ENCODE results near the gene CDK18. TPM values are rescaled to one million over a fixed set of nuclear protein-coding genes. Genes with fewer than 3 reads are reported as not detected.

CDK18 gene
- total RNA-seq, 1 experiment from 2014 or later = 9.2 TPM

- Histone ChIP-seq H3K4me1 (ENCODE audit: insufficient read depth, low read length, poor library complexity, severe bottlenecking) (no peaks in the 10 kb centered on the region), H3K27me3 (replicated peaks; ENCODE audit: insufficient read depth, low read depth, low read length, poor library complexity) (no peaks in the 10 kb centered on the region), H3K4me3 (ENCODE audit: low read depth, low read length, poor library complexity, severe bottlenecking) (no peak overlapping the region), H3K36me3 (ENCODE audit: insufficient read depth, low read length, poor library complexity, severe bottlenecking) (no peaks in the 10 kb centered on the region), H3K9me3 (ENCODE audit: low read depth, low read length, poor library complexity, severe bottlenecking) (no peaks in the 10 kb centered on the region), H3K27ac (ENCODE audit: low read depth, low read length, poor library complexity, severe bottlenecking) (no peak overlapping the region)
- DNase-seq (ENCODE audit: low spot score) = no peak
- CTCF ChIA-PET = interaction anchor here (7.7 kb wide), 1 partner anchor 41 kb away, joined by 93 read pairs; no protein-coding TSS in a partner anchor
- TF ChIP-seq EZH2 (IDR thresholded peaks at IDR 0.05; ENCODE audit: borderline replicate concordance, low read depth, low read length, poor library complexity, severe bottlenecking) = no peak
- BruUV-seq (replicated peaks) = no TSS peak
- POLR2A ChIA-PET (ENCODE audit: low non-redundant PET) = interaction anchor here (0.6 kb wide), 1 partner anchor 13 kb away, joined by 6 read pairs; no protein-coding TSS in a partner anchor
- intact Hi-C loops (cut with micrococcal nuclease; ENCODE audit: unreplicated experiment) = no loop called here
Observed at GRCh38 chr1:205483372-205483771, 21.1 kb upstream of the CDK18 start.

GRCh38 chr1:205484985-205485967 lies 19.2 kb upstream of the CDK18 start:
- H3K9me3 ChIP-seq (ENCODE audit: low read depth, low read length, poor library complexity, severe bottlenecking) = no peaks in the 10 kb centered on the region
- no TSS peak for BruUV-seq (replicated peaks)
- TF ChIP-seq EZH2 (IDR thresholded peaks at IDR 0.05; ENCODE audit: borderline replicate concordance, low read depth, low read length, poor library complexity, severe bottlenecking) = no peak
- peak; percentile 96 for TF ChIP-seq CTCF (conservative IDR thresholded peaks at IDR 0.05; ENCODE audit: low read depth, low read length)
- no peaks in the 10 kb centered on the region for H3K4me1 ChIP-seq (ENCODE audit: insufficient read depth, low read length, poor library complexity, severe bottlenecking)
- H3K36me3 ChIP-seq (ENCODE audit: insufficient read depth, low read length, poor library complexity, severe bottlenecking) = no peaks in the 10 kb centered on the region
- intact Hi-C loops (cut with micrococcal nuclease; ENCODE audit: unreplicated experiment) = loop anchor here (1.0 kb wide), 3 partner anchors 88 to 150 kb away; no protein-coding TSS in a partner anchor
- ChIA-PET CTCF (interaction anchor here (0.5 to 7.7 kb wide), 35 partner anchors 10 to 1038 kb away, joined by 3 to 93 read pairs (median 4); no protein-coding TSS in a partner anchor), POLR2A (ENCODE audit: low non-redundant PET) (interaction anchor here (0.6 kb wide), 1 partner anchor 41 kb away, joined by 3 read pairs; no protein-coding TSS in a partner anchor)
- H3K27me3 ChIP-seq (replicated peaks; ENCODE audit: insufficient read depth, low read depth, low read length, poor library complexity) = no peaks in the 10 kb centered on the region
- no peak overlapping the region for H3K4me3 ChIP-seq (ENCODE audit: low read depth, low read length, poor library complexity, severe bottlenecking)
- H3K27ac ChIP-seq (ENCODE audit: low read depth, low read length, poor library complexity, severe bottlenecking) = no peak overlapping the region
- peak; percentile 84 for DNase-seq (ENCODE audit: low spot score)

- intact Hi-C loops (cut with micrococcal nuclease; ENCODE audit: unreplicated experiment) = no loop called here
- BruUV-seq (replicated peaks) = no TSS peak
- no peak for TF ChIP-seq EZH2 (IDR thresholded peaks at IDR 0.05; ENCODE audit: borderline replicate concordance, low read depth, low read length, poor library complexity, severe bottlenecking)
- TF ChIP-seq CTCF (conservative IDR thresholded peaks at IDR 0.05; ENCODE audit: low read depth, low read length) = no peak
- DNase-seq (ENCODE audit: low spot score) = no peak
- Histone ChIP-seq H3K4me3 (ENCODE audit: low read depth, low read length, poor library complexity, severe bottlenecking) (no peak overlapping the region), H3K4me1 (ENCODE audit: insufficient read depth, low read length, poor library complexity, severe bottlenecking) (no peaks in the 10 kb centered on the region), H3K27me3 (replicated peaks; ENCODE audit: insufficient read depth, low read depth, low read length, poor library complexity) (no peaks in the 10 kb centered on the region), H3K27ac (ENCODE audit: low read depth, low read length, poor library complexity, severe bottlenecking) (no peak overlapping the region), H3K9me3 (ENCODE audit: low read depth, low read length, poor library complexity, severe bottlenecking) (no peaks in the 10 kb centered on the region), H3K36me3 (ENCODE audit: insufficient read depth, low read length, poor library complexity, severe bottlenecking) (no peaks in the 10 kb centered on the region)
- CTCF ChIA-PET = interaction anchor here (1.3 to 7.7 kb wide), 5 partner anchors 9 to 132 kb away, joined by 3 to 93 read pairs (median 45); no protein-coding TSS in a partner anchor
- POLR2A ChIA-PET (ENCODE audit: low non-redundant PET) = no interaction called here
Observed at GRCh38 chr1:205486258-205486657, 18.2 kb upstream of the CDK18 start.
